ENCODE data around the gene GRK7. TPM values are rescaled to one million over a fixed set of nuclear protein-coding genes. Genes with fewer than 3 reads are reported as not detected.
"Not testable (repeated sequence)": the region's sequence is repeated elsewhere in the genome, so short reads cannot be mapped to it uniquely, and the experiment has no call there.

The GRK7 gene
- total and polyA plus RNA-seq, 9 of the 15 experiments (the other 6 are each of a cell fraction or from before 2014, with no cell fraction given) = 0.01 to 0.08 (median 0.04) TPM; not detected in 3

GRCh38 chr3:141802316-141803077, 39.3 kb downstream of the GRK7 start:
- DNase-seq (ENCODE audit: extremely low read depth in 1 of 4, low spot score in 3 of 4) = no peak

DNA sequence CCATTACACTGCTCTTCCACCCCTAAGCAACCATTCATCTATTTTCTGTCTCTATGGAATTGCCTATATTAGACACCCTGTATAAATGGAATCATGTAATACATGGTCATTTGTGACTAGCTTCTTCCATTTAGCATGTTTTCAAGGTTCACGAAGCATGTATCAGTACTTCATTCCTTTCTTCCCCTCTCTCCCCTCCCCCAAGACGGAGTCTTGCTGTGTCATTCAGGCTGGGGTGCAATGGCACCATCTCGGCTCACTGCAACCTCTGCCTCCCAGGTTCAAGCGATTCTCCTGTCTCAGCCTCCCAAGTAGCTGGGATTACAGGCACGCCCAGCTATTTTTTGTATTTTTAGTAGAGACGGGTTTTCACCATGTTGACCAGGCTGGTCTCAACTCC, 40.3 kb downstream of the GRK7 start:
- H3K9me1 ChIP-seq (ENCODE audit: control insufficient read depth, insufficient read depth, low read length); H3K79me2 ChIP-seq (ENCODE audit: control insufficient read depth, insufficient read depth, low read length); H3K9me3 ChIP-seq (replicated peaks; ENCODE audit: control insufficient read depth, insufficient read depth, low read depth, low read length); H3K9ac ChIP-seq (ENCODE audit: insufficient read depth in 1 of 2, low read depth in 2 of 2, low read length in 2 of 2); CTCF ChIA-PET (ENCODE audit: low intra/inter-chr PET ratio); ATAC-seq; BruUV-seq (replicated peaks); in situ Hi-C loops (cut with MboI); FAIRE-seq; H4K20me1 ChIP-seq (replicated peaks; ENCODE audit: control insufficient read depth, insufficient read depth, low read length); H3K4me2 ChIP-seq (ENCODE audit: insufficient read depth, low read length); H3K36me3 ChIP-seq (ENCODE audit: control insufficient read depth, insufficient read depth, low read length); H3K27ac ChIP-seq (ENCODE audit: extremely low read depth, low read depth, low read length); H3K27me3 ChIP-seq (ENCODE audit: control insufficient read depth in 2 of 2, insufficient read depth in 2 of 2, low read length in 2 of 2); H3K4me3 ChIP-seq; intact Hi-C loops (cut with micrococcal nuclease): not testable (repeated sequence)
- POLR2A ChIA-PET = interaction anchor here (0.6 to 1.0 kb wide), 3 partner anchors 63 to 479 kb away, joined by 3 read pairs; no protein-coding TSS in a partner anchor
- Histone ChIP-seq H3K4me1 (replicated peaks in 1 of 2; ENCODE audit: control insufficient read depth in 2 of 2, insufficient read depth in 2 of 2, low read length in 2 of 2) (peaks cover 20 to 39% of the 10 kb centered on the region in 2 experiments; a peak in 4 of 5 replicates), H2AFZ (ENCODE audit: low read depth, low read length) (0 out of 2 replicates have a peak overlapping the region, but pooled peaks have one; percentile 51)
- peak in 1 of 4 experiments; percentile 31 for DNase-seq (ENCODE audit: extremely low read depth in 1 of 4, low spot score in 3 of 4)
- 39% methylated on average over 6 of the region's 6 CpGs for WGBS (ENCODE audit: insufficient coverage, low coverage, missing lambda C conversion rate)
- TF ChIP-seq ZNF24 (IDR thresholded peaks at IDR 0.05) (peak; percentile 94), ZNF592 (IDR thresholded peaks at IDR 0.05) (0 out of 2 replicates have a peak, but pooled peaks have one; percentile 33), C11orf30 (IDR thresholded peaks at IDR 0.05; ENCODE audit: low read depth) (peak; percentile 76), TRIM24 (IDR thresholded peaks at IDR 0.05) (peak; percentile 27 to 54; a peak in 2 of 4 replicates), PKNOX1 (IDR thresholded peaks at IDR 0.05) (0 out of 2 replicates have a peak, but pooled peaks have one; percentile 7), MAFG (tag; conservative IDR thresholded peaks at IDR 0.05) (peak; percentile 48)

More at GRCh38 chr3:141802316-141803077, 39.3 kb downstream of the GRK7 start:
- H3K36me3 ChIP-seq (ENCODE audit: control insufficient read depth, insufficient read depth, low read length) = no peaks in the 10 kb centered on the region; the same call in 2 of the 3 replicates
- H3K27ac ChIP-seq (ENCODE audit: extremely low read depth, low read depth, low read length) = no peak overlapping the region
- H3K4me2 ChIP-seq (ENCODE audit: insufficient read depth, low read length) = no peak overlapping the region
- intact Hi-C loops (cut with micrococcal nuclease) = no loop called here
- BruUV-seq (replicated peaks) = no TSS peak
- no peak for ATAC-seq
- H3K79me2 ChIP-seq (ENCODE audit: control insufficient read depth, insufficient read depth, low read length) = no peaks in the 10 kb centered on the region
- POLR2A ChIA-PET = interaction anchor here (0.8 to 1.0 kb wide), 3 partner anchors 62 to 142 kb away, joined by 3 read pairs; no protein-coding TSS in a partner anchor
- H2AFZ ChIP-seq (ENCODE audit: low read depth, low read length) = no peak overlapping the region
- TF ChIP-seq SPI1 (IDR thresholded peaks at IDR 0.05; ENCODE audit: borderline replicate concordance, low read depth, low read length) (no peak), MCM3 (IDR thresholded peaks at IDR 0.05) (peak; percentile 71; the same call in 1 of the 2 replicates), ZNF41 (CRISPR knock-in tag; conservative IDR thresholded peaks at IDR 0.05) (0 out of 2 replicates have a peak, but pooled peaks have one; percentile 53)
- in situ Hi-C loops (cut with MboI) = no loop called here
- peaks cover 5% of the 10 kb centered on the region for H3K9me1 ChIP-seq (ENCODE audit: control insufficient read depth, insufficient read depth, low read length)
- 73% methylated on average over 6 of the region's 6 CpGs for WGBS (ENCODE audit: insufficient coverage, low coverage, missing lambda C conversion rate)
- H3K9ac ChIP-seq (ENCODE audit: insufficient read depth in 1 of 2, low read depth in 2 of 2, low read length in 2 of 2) = peak overlapping the region in 1 of 2 experiments; percentile 50; a peak in 1 of 4 replicates
- no peaks in the 10 kb centered on the region; the same call in 1 of the 2 replicates for H3K9me3 ChIP-seq (replicated peaks; ENCODE audit: control insufficient read depth, insufficient read depth, low read depth, low read length)
- FAIRE-seq = no peak
- no peak overlapping the region for H3K4me3 ChIP-seq
- no peaks in the 10 kb centered on the region for H4K20me1 ChIP-seq (replicated peaks; ENCODE audit: control insufficient read depth, insufficient read depth, low read length)
- H3K4me1 ChIP-seq (replicated peaks in 1 of 2; ENCODE audit: control insufficient read depth in 2 of 2, insufficient read depth in 2 of 2, low read length in 2 of 2) = peaks cover 28 to 36% of the 10 kb centered on the region in 2 experiments; a peak in 4 of 5 replicates
- CTCF ChIA-PET (ENCODE audit: low intra/inter-chr PET ratio) = no interaction called here
- no peaks in the 10 kb centered on the region; a peak in 1 of 5 replicates for H3K27me3 ChIP-seq (ENCODE audit: control insufficient read depth in 2 of 2, insufficient read depth in 2 of 2, low read length in 2 of 2)

All from K562 (cell line).